Mesothelial cell of epicardium (in vitro differentiated cells): ENCODE measurements around the gene PLD5. TPM values are rescaled to one million over a fixed set of nuclear protein-coding genes. Genes with fewer than 3 reads are reported as not detected.

Source experiments
- DNase-seq, 2 experiments: peaks; one replicate each; pipeline ENCODE4 v3.0.0; 2021; ENCODE audit warnings: low spot score in 2 of 2; ENCODE audit not compliant: unreplicated experiment in 2 of 2
- H3K27ac Mint-ChIP-seq: 2 replicates; pipeline ENCODE4 v1.8.0; 2021; ENCODE audit warnings: mixed read lengths
- H3K27me3 Mint-ChIP-seq: 2 replicates; pipeline ENCODE4 v1.8.0; 2021; ENCODE audit warnings: low read depth, mixed read lengths
- H3K36me3 Mint-ChIP-seq: 2 replicates; pipeline ENCODE4 v1.8.0; 2021; ENCODE audit warnings: mixed read lengths
- H3K4me1 Mint-ChIP-seq: 2 replicates; pipeline ENCODE4 v1.8.0; 2021; ENCODE audit warnings: mixed read lengths
- H3K4me3 Mint-ChIP-seq: 2 replicates; pipeline ENCODE4 v1.8.0; 2021; ENCODE audit warnings: mild to moderate bottlenecking, moderate library complexity, mixed read lengths
- H3K9me3 Mint-ChIP-seq: 2 replicates; pipeline ENCODE4 v1.8.0; 2021; ENCODE audit warnings: mixed read lengths
- total RNA-seq: library from RNA; stranded (reverse); gene quantifications from 3 replicates; pipeline ENCODE4 v1.2.1, GENCODE V29; 2021
- TF ChIP-seq, protein P1 (sequence below): fragments of 200-600 bp; sonication (generic); IDR thresholded peaks from one replicate; pipeline ENCODE4 v1.5.0; 2021; ENCODE audit warnings: antibody characterized with exemption; ENCODE audit not compliant: unreplicated experiment

Gene PLD5
- total RNA-seq, 1 donor from 2014 or later: 4.3 TPM

DNA sequence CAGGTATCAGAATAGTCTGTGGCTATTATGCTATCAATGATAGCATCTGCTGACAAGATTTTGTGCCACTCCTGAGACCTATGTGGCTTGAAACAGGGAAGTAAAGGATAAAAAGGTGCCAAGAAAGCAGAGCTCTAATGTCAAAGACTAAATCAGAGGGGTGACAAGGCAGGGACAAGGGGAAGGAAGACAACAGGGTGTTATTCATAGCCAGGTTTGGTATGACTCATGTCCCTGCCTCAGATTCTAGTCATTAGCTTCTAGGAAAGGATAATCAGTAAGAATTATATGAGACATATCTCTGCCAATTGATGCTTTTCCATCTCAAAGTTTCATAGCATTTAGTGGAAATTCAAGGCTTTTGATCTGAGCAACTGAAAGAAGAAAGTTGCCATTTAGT lies 31.8 kb upstream of the PLD5 start:
- no peak for DNase-seq
- H3K27ac Mint-ChIP-seq: no peak overlapping the region
- no peaks in the 10 kb centered on the region for H3K9me3 Mint-ChIP-seq
- TF ChIP-seq, protein P1, sequence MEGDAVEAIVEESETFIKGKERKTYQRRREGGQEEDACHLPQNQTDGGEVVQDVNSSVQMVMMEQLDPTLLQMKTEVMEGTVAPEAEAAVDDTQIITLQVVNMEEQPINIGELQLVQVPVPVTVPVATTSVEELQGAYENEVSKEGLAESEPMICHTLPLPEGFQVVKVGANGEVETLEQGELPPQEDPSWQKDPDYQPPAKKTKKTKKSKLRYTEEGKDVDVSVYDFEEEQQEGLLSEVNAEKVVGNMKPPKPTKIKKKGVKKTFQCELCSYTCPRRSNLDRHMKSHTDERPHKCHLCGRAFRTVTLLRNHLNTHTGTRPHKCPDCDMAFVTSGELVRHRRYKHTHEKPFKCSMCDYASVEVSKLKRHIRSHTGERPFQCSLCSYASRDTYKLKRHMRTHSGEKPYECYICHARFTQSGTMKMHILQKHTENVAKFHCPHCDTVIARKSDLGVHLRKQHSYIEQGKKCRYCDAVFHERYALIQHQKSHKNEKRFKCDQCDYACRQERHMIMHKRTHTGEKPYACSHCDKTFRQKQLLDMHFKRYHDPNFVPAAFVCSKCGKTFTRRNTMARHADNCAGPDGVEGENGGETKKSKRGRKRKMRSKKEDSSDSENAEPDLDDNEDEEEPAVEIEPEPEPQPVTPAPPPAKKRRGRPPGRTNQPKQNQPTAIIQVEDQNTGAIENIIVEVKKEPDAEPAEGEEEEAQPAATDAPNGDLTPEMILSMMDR: no peak
- H3K27me3 Mint-ChIP-seq: peaks cover 7% of the 10 kb centered on the region
- H3K36me3 Mint-ChIP-seq: no peaks in the 10 kb centered on the region
- H3K4me1 Mint-ChIP-seq: no peaks in the 10 kb centered on the region
- no peak overlapping the region for H3K4me3 Mint-ChIP-seq

DNA sequence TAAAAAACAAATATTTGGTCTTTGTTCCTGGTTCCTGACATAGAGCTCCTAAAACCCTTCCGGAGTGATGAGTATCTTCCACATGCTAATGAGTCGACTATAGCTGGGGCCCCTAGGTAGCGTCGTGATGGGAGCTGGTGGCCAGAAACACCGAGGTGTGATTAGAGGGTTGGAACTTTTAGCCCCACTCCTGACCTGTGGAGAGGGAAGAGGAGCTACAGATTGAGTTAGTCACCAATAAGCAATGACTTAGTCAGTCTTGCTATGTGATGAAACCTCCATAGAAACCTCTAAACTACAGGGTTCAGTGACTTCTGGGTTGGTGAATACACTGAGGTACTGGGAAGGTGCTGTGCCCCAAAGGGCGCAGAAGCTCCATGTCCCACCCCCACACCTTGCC lies 30.1 kb upstream of the PLD5 start:
- no peaks in the 10 kb centered on the region for H3K36me3 Mint-ChIP-seq
- TF ChIP-seq, protein P1: no peak
- H3K4me1 Mint-ChIP-seq: no peaks in the 10 kb centered on the region
- no peak for DNase-seq
- peaks cover 7% of the 10 kb centered on the region for H3K27me3 Mint-ChIP-seq
- H3K9me3 Mint-ChIP-seq: no peaks in the 10 kb centered on the region
- no peak overlapping the region for H3K4me3 Mint-ChIP-seq
- H3K27ac Mint-ChIP-seq: no peak overlapping the region

DNA sequence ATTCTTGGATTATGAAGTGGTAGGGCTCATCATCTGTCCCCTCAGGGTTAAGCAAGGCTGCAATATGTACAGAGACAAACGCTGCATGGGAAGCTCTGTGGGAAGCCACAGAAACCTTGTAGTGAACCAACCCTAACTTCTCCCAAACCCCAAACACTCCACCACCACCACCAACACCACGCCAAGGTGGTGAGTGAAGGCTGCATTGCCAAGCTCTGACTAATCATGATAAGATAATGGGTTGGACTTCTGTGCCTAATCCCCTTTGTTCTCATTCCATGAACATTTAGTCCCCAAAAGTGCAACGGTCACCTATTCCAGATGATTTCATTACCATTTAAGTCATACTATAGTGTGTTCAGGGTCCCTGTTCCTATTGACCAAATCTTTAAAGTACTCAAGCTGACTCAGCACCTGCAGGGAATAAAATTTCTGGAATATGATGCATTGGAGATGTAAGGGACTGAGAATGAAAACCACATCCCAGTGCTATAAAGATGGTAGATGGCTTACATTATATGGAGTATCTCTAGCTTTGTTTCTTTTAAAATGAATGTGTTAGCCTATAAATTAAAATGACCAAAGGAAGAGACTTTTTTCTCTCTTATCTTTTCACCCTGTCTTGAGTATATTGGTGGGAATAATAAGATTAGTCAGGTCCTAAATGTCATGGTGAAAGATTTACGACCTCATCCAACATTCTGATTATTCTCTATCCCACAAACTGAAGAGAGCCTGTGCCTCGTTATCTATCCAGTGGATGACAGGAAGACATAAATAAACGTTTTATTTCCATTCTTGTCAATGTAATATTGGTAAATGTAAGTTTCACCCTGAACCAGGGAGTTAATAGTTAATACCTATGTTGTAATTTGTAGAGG lies 22.6 kb upstream of the PLD5 start:
- no peak overlapping the region for H3K27ac Mint-ChIP-seq
- H3K4me3 Mint-ChIP-seq: no peak overlapping the region
- no peaks in the 10 kb centered on the region for H3K4me1 Mint-ChIP-seq
- DNase-seq: no peak
- H3K36me3 Mint-ChIP-seq: no peaks in the 10 kb centered on the region
- no peaks in the 10 kb centered on the region for H3K9me3 Mint-ChIP-seq
- peaks cover 2% of the 10 kb centered on the region for H3K27me3 Mint-ChIP-seq
- TF ChIP-seq, protein P1: no peak

DNA sequence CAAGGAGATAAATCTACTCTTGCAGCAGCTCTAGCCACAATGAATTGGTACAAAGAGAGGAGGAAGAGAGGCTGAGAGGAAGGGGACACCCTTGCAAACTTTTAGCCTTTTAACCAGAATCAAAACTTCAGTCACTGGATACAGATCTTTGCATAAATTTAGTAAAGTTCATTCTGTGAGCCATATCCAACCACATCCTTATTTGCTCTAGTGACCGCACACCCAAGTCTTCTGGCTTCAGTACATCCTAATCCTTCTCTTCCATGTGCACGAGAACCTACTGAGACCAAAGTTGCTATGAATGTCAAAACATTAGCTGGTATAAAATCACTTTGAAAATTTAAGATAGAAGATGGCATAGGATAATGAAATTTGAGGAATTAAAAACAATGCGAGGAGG lies 21.9 kb upstream of the PLD5 start:
- DNase-seq: no peak
- Mint-ChIP-seq H3K4me1 (no peaks in the 10 kb centered on the region), H3K4me3 (no peak overlapping the region), H3K27ac (no peak overlapping the region), H3K9me3 (no peaks in the 10 kb centered on the region), H3K27me3 (peaks cover 2% of the 10 kb centered on the region), H3K36me3 (no peaks in the 10 kb centered on the region)
- TF ChIP-seq, protein P1: no peak

DNA sequence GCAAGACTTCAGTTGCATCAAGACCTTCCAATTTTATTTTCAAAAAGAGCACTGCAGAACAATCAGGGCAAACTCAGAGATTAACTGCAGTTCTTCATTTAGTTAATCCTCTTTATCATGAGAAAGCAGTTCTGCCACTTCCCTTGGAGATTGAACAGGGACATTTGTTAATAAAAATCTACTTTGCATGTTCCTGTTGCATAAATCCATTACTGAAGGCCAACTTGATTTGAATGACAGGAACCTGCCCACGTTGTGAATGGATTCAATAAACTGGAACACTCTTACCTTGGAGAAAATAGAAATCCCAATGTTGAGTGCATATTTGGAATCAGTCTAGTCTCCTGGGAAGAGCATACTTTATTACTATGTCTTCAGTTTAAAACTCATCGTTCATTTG lies 19.6 kb upstream of the PLD5 start:
- Mint-ChIP-seq H3K9me3 (no peaks in the 10 kb centered on the region), H3K27me3 (peaks cover 9% of the 10 kb centered on the region), H3K36me3 (no peaks in the 10 kb centered on the region), H3K27ac (no peak overlapping the region), H3K4me3 (no peak overlapping the region), H3K4me1 (no peaks in the 10 kb centered on the region)
- no peak for DNase-seq
- TF ChIP-seq, protein P1: no peak
